IMR-90 (cell line): ENCODE results near the gene GPR84. TPM values are rescaled to one million over a fixed set of nuclear protein-coding genes. Genes with fewer than 3 reads are reported as not detected.
A peak's percentile ranks its signal among the peaks of the same experiment; 100 is the strongest.

Experiments used
- ATAC-seq: fragments of 200-7000 bp; cut with Tn5 transposase; 2 replicates; pipeline ENCODE4 v1.9.1; 2020; ENCODE audit warnings: low read depth, mild to moderate bottlenecking, moderate library complexity
- BruUV-seq: library from RNA; stranded (reverse); fragments of 400-500 nt; replicated peaks from 2 replicates; lab custom pipeline; 2021; lab: Mats Ljungman, UMichigan
- CTCF ChIA-PET: fragments of 300-600 bp; formaldehyde crosslinking; extraction: SDS; loops from one replicate; lab custom pipeline; 2021; ENCODE audit warnings: antibody characterized with exemption; lab: Yijun Ruan, JAX
- POLR2A ChIA-PET: fragments of 300-600 bp; sonication (Branson Sonifier 250); formaldehyde crosslinking; loops from one replicate; lab custom pipeline; 2022; ENCODE audit warnings: antibody characterized with exemption; ENCODE audit not compliant: unreplicated experiment; lab: Charles Lee
- DNase-seq: peaks from one replicate; pipeline ENCODE4 v3.0.0; 2013
- H2AFZ ChIP-seq: replicated peaks from 2 replicates; pipeline ENCODE3; 2013; ENCODE audit warnings: low read length, mild to moderate bottlenecking; ENCODE audit not compliant: poor library complexity
- H2AK5ac ChIP-seq: 2 replicates; pipeline ENCODE4 v1.6.1; 2013; ENCODE audit warnings: low read depth, low read length, inconsistent platforms
- H2AK9ac ChIP-seq: replicated peaks from 2 replicates; pipeline ENCODE3; 2013; ENCODE audit warnings: mild to moderate bottlenecking, low read depth, low read length, moderate library complexity; ENCODE audit not compliant: poor library complexity
- H2BK120ac ChIP-seq: 2 replicates; pipeline ENCODE4 v1.6.1; 2013; ENCODE audit warnings: low read depth, low read length, inconsistent platforms
- H2BK15ac ChIP-seq: 3 replicates; pipeline ENCODE4 v1.6.1; 2013; ENCODE audit warnings: low read depth, low read length, inconsistent platforms
- H2BK20ac ChIP-seq: 2 replicates; pipeline ENCODE4 v1.6.1; 2013; ENCODE audit warnings: low read depth, mild to moderate bottlenecking, inconsistent platforms, low read length, moderate library complexity
- H2BK5ac ChIP-seq: 2 replicates; pipeline ENCODE4 v1.6.1; 2013; ENCODE audit warnings: mild to moderate bottlenecking, low read depth, low read length, inconsistent platforms; ENCODE audit not compliant: poor library complexity, severe bottlenecking
- H3K14ac ChIP-seq: replicated peaks from 2 replicates; pipeline ENCODE4 v1.6.1; 2013; ENCODE audit warnings: low read depth, low read length, inconsistent platforms
- H3K18ac ChIP-seq: 2 replicates; pipeline ENCODE4 v1.6.1; 2013; ENCODE audit warnings: low read depth, low read length, control low read depth
- H3K23ac ChIP-seq: 2 replicates; pipeline ENCODE4 v1.6.1; 2013; ENCODE audit warnings: low read depth, low read length, inconsistent platforms
- H3K27ac ChIP-seq: 2 replicates; pipeline ENCODE4 v1.5.1; 2013; ENCODE audit warnings: mild to moderate bottlenecking, control low read depth, low read length; ENCODE audit not compliant: insufficient read depth
- H3K27me3 ChIP-seq: 2 replicates; pipeline ENCODE4 v1.6.1; 2013; ENCODE audit warnings: low read length; ENCODE audit not compliant: control insufficient read depth, insufficient read depth
- H3K36me3 ChIP-seq: 2 replicates; pipeline ENCODE4 v1.6.1; 2013; ENCODE audit warnings: low read length, mixed read lengths; ENCODE audit not compliant: control insufficient read depth, insufficient read depth
- H3K4ac ChIP-seq: 2 replicates; pipeline ENCODE4 v1.6.1; 2013; ENCODE audit warnings: low read depth, low read length, inconsistent platforms
- H3K4me1 ChIP-seq: 2 replicates; pipeline ENCODE4 v1.6.1; 2013; ENCODE audit warnings: low read length, mixed read lengths; ENCODE audit not compliant: control insufficient read depth, insufficient read depth
- H3K4me2 ChIP-seq: 2 replicates; pipeline ENCODE4 v1.6.1; 2013; ENCODE audit warnings: low read depth, mild to moderate bottlenecking, control low read depth, low read length, moderate library complexity
- H3K4me3 ChIP-seq: 2 replicates; pipeline ENCODE4 v1.5.1; 2013; ENCODE audit warnings: low read depth, mild to moderate bottlenecking, control low read depth, low read length, moderate library complexity; ENCODE audit not compliant: insufficient read depth
- H3K56ac ChIP-seq: 2 replicates; pipeline ENCODE4 v1.6.1; 2013; ENCODE audit warnings: low read length, inconsistent platforms; ENCODE audit not compliant: insufficient read depth; ENCODE audit errors: extremely low read depth
- H3K79me1 ChIP-seq, 2 experiments: 2 replicates each; pipeline ENCODE4 v1.6.1; 2013; ENCODE audit warnings: low read length in 2 of 2, inconsistent platforms in 1 of 2, low read depth in 1 of 2
- H3K9ac ChIP-seq: 2 replicates; pipeline ENCODE4 v1.6.1; 2013; ENCODE audit warnings: low read depth, low read length, control low read depth
- H3K9me1 ChIP-seq: 2 replicates; pipeline ENCODE4 v1.6.1; 2013; ENCODE audit warnings: low read length, inconsistent platforms; ENCODE audit not compliant: insufficient read depth
- H3K9me3 ChIP-seq: 2 replicates; pipeline ENCODE4 v1.6.1; 2013; ENCODE audit warnings: low read length; ENCODE audit not compliant: control insufficient read depth, insufficient read depth
- H4K20me1 ChIP-seq: 2 replicates; pipeline ENCODE4 v1.6.1; 2013; ENCODE audit warnings: low read length, inconsistent platforms; ENCODE audit not compliant: insufficient read depth
- H4K5ac ChIP-seq: 2 replicates; pipeline ENCODE4 v1.6.1; 2013; ENCODE audit warnings: mild to moderate bottlenecking, low read depth, low read length, control low read depth
- H4K8ac ChIP-seq, 2 experiments: 2 replicates each; pipeline ENCODE4 v1.6.1; 2013; ENCODE audit warnings: low read depth in 2 of 2, low read length in 2 of 2, control low read depth in 1 of 2, inconsistent platforms in 1 of 2
- H4K91ac ChIP-seq: 2 replicates; pipeline ENCODE4 v1.6.1; 2013; ENCODE audit warnings: low read depth, low read length, inconsistent platforms; ENCODE audit not compliant: insufficient read depth
- CHD1 ChIP-seq: IDR thresholded peaks from 2 replicates; pipeline ENCODE4 v1.6.1; 2012; ENCODE audit warnings: low read depth, low read length, improper control_type of control experiment
- MAFK ChIP-seq: IDR thresholded peaks from 2 replicates; pipeline ENCODE4 v1.6.1; 2012; ENCODE audit warnings: low read depth, low read length, improper control_type of control experiment
- MAZ ChIP-seq: IDR thresholded peaks from 2 replicates; pipeline ENCODE4 v1.6.1; 2012; ENCODE audit warnings: low read depth, mild to moderate bottlenecking, low read length, improper control_type of control experiment, moderate library complexity, borderline replicate concordance
- RAD21 ChIP-seq: IDR thresholded peaks from 2 replicates; pipeline ENCODE4 v1.6.1; 2012; ENCODE audit warnings: low read length, improper control_type of control experiment
- WGBS, 2 experiments: methylation state at CpG; one replicate each; pipeline versions ENCODE4 v1.1.5 to v1.1.7; 2013; ENCODE audit warnings: missing lambda C conversion rate in 2 of 2; ENCODE audit not compliant: insufficient read length in 1 of 2; ENCODE audit errors: extremely low coverage in 2 of 2; 5-methylcytosine and 5-hydroxymethylcytosine counted together
- dilution Hi-C: fragments of 300-500 bp; cut with HindIII; formaldehyde crosslinking; loops from one replicate; pipeline ENCODE4 v1.14.3; 2018; ENCODE audit warnings: low sequenced_read_pairs; ENCODE audit not compliant: unreplicated experiment
- in situ Hi-C: fragments of 300-500 bp; cut with MboI; formaldehyde crosslinking; loops from 3 replicates; pipeline ENCODE4 v1.14.3; 2019; ENCODE audit warnings: low sequenced_read_pairs, inconsistent platforms, mixed read lengths
- intact Hi-C: fragments of 100-400 bp; cut with micrococcal nuclease; formaldehyde crosslinking; loops from 2 replicates; pipeline ENCODE4 v1.10.0; 2022
- polyA plus RNA-seq, 3 experiments: library from polyadenylated mRNA; depleted of rRNA; stranded (reverse); fragments of >200 nt; gene quantifications; 2 replicates each; pipeline ENCODE4 v1.2.3, GENCODE V29; 2012; ENCODE audit warnings: low replicate concordance in 1 of 3
- total RNA-seq: library from RNA; depleted of rRNA; stranded (reverse); fragments of >200 nt; gene quantifications from 2 replicates; pipeline ENCODE4 v1.2.3, GENCODE V29; 2012
- TF ChIP-seq, protein P1 (sequence below): conservative IDR thresholded peaks from 2 replicates; pipeline ENCODE4 v1.5.1; 2012; ENCODE audit warnings: mild to moderate bottlenecking, low read depth, low read length, improper control_type of control experiment

The GPR84 gene
- total and polyA plus RNA-seq, 2 of the 4 experiments (the other 2 are of a cell fraction) = not detected

DNA sequence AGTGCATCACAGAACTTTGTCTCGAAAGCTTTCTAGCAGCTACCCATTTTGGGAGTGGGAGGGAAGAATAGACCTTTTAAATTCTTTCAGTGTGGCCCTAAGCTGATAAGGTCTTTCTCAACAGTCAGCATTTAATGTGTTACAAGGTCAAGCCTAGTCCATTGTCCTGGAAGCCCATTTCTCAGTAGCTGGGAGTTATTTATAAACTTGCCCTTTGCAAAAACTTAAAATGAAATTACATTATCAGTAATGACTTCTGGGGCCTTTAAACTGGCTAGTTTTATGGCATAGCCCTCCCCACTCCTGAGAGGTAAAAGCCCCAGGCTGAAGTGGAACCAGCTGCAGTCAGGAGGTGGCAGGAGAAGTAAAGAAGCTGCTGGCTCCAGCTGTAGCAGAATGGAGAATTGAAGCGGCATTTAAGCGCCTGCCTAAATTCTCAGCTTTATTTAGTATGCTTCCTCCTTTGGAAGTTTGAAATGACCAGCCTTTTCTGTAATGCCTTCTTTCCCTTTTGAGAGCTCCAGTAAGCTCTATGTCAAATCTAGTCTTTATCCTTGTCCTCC lies 26.9 kb downstream of the GPR84 start:
- CTCF ChIA-PET = interaction anchor here (1.1 to 2.3 kb wide), 6 partner anchors 13 to 144 kb away, joined by 3 to 16 read pairs (median 4); partner anchors contain the start of gene COPZ1
- Histone ChIP-seq H3K9me3 (no peaks in the 10 kb centered on the region), H3K4me1 (peaks cover 40% of the 10 kb centered on the region), H3K56ac (no peak overlapping the region), H3K79me1 (peaks cover 40 to 82% of the 10 kb centered on the region in 2 experiments), H3K23ac (peak overlapping the region; percentile 13; the same call in 1 of the 2 replicates), H3K9ac (no peak overlapping the region; the same call in 1 of the 2 replicates), H2AK5ac (no peak overlapping the region), H2BK120ac (no peak overlapping the region), H3K9me1 (peaks cover 25% of the 10 kb centered on the region), H2BK5ac (peak overlapping the region; percentile 10), H3K14ac (0 out of 2 replicates have a peak overlapping the region, but pooled peaks have one; percentile 1), H2BK20ac (no peak overlapping the region), H3K4me2 (peak overlapping the region; percentile 12; the same call in 1 of the 2 replicates), H4K5ac (no peak overlapping the region), H4K91ac (no peak overlapping the region), H2AK9ac (no peak overlapping the region), H3K27me3 (no peaks in the 10 kb centered on the region), H3K36me3 (peaks cover 5% of the 10 kb centered on the region), H3K18ac (no peak overlapping the region), H3K4me3 (no peak overlapping the region), H3K4ac (peak overlapping the region; percentile 3; the same call in 1 of the 2 replicates), H4K8ac (peak overlapping the region in 1 of 2 experiments; percentile 13; a peak in 2 of 4 replicates), H2AFZ (no peak overlapping the region), H2BK15ac (no peak overlapping the region), H3K27ac (no peak overlapping the region), H4K20me1 (peaks cover 47% of the 10 kb centered on the region)
- no TSS peak for BruUV-seq
- in situ Hi-C loops = no loop called here
- no peak for DNase-seq
- POLR2A ChIA-PET = interaction anchor here (1.7 kb wide), 1 partner anchor 12 kb away, joined by 7 read pairs; the partner anchor contains the start of gene COPZ1
- dilution Hi-C loops = no loop called here
- TF ChIP-seq RAD21 (peak; percentile 28), MAFK (peak; percentile 50), CHD1 (no peak), MAZ (no peak)
- TF ChIP-seq, protein P1, sequence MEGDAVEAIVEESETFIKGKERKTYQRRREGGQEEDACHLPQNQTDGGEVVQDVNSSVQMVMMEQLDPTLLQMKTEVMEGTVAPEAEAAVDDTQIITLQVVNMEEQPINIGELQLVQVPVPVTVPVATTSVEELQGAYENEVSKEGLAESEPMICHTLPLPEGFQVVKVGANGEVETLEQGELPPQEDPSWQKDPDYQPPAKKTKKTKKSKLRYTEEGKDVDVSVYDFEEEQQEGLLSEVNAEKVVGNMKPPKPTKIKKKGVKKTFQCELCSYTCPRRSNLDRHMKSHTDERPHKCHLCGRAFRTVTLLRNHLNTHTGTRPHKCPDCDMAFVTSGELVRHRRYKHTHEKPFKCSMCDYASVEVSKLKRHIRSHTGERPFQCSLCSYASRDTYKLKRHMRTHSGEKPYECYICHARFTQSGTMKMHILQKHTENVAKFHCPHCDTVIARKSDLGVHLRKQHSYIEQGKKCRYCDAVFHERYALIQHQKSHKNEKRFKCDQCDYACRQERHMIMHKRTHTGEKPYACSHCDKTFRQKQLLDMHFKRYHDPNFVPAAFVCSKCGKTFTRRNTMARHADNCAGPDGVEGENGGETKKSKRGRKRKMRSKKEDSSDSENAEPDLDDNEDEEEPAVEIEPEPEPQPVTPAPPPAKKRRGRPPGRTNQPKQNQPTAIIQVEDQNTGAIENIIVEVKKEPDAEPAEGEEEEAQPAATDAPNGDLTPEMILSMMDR = 0 out of 2 replicates have a peak, but pooled peaks have one; percentile 22
- ATAC-seq = no peak
- intact Hi-C loops = no loop called here
- WGBS, 2 experiments = no CpG with 5 or more reads among the region's 3 CpGs
